ENCODE measurements around the gene PSME3IP1.

GRCh38 chr16:57155702-57156350 is 30.0 kb downstream of the PSME3IP1 start:
- TF ChIP-seq CTCF (IDR thresholded peaks at IDR 0.05; ENCODE audit: low read length) (no peak), EZH2 (IDR thresholded peaks at IDR 0.05; ENCODE audit: borderline replicate concordance, low read length) (no peak)

Data from OCI-LY1 (cell line).